Peyer's patch (tissue), 4 donors: ENCODE results near the gene STARD6. TPM values are rescaled to one million over a fixed set of nuclear protein-coding genes. Genes with fewer than 3 reads are reported as not detected.

Experiments
- DNase-seq, 3 donors: peaks; one replicate each; pipeline ENCODE4 v3.0.0-alpha.2; 2017 to 2019
- H3K27ac ChIP-seq, 4 donors: fragments of 200-600 bp; sonication (generic); one replicate each; pipeline ENCODE4 v1.5.1; 2016 to 2019
- H3K27me3 ChIP-seq, 2 donors: fragments of 200-600 bp; sonication (generic); one replicate each; pipeline ENCODE4 v1.5.1; 2019
- H3K36me3 ChIP-seq, 3 donors: fragments of 200-600 bp; sonication (generic); one replicate each; pipeline ENCODE4 v1.5.1; 2016 to 2019
- H3K4me1 ChIP-seq, 4 donors: fragments of 200-600 bp; sonication (generic); one replicate each; pipeline ENCODE4 v1.5.1; 2016 to 2019
- H3K4me3 ChIP-seq, 4 donors: fragments of 200-600 bp; sonication (generic); 1 replicate in 3 of 4; 2 replicates in 1 of 4; pipeline ENCODE4 v1.5.1; 2016 to 2019; ENCODE audit warnings: mild to moderate bottlenecking in 1 of 4
- H3K9me3 ChIP-seq, 4 donors: fragments of 200-600 bp; sonication (generic); one replicate each; pipeline ENCODE4 v1.5.1; 2016 to 2019; ENCODE audit warnings: mild to moderate bottlenecking in 1 of 4
- CTCF ChIP-seq, 6 experiments: fragments of 450-650 bp in 4 of 6; fragments of 200-600 bp in 2 of 6; sonication (generic) in 1 of 6; IDR thresholded peaks; one replicate each; pipeline ENCODE4 v1.5.1; 2017 to 2019; ENCODE audit warnings: antibody characterized with exemption in 6 of 6, mild to moderate bottlenecking in 3 of 6, moderate library complexity in 1 of 6
- POLR2A ChIP-seq, 2 donors: fragments of 450-650 bp; IDR thresholded peaks; one replicate each; pipeline ENCODE4 v1.5.1; 2017; ENCODE audit warnings: antibody characterized with exemption in 2 of 2, mild to moderate bottlenecking in 2 of 2, moderate library complexity in 2 of 2
- total RNA-seq, 4 donors: library from RNA; depleted of rRNA; stranded (reverse); fragments of >200 nt; gene quantifications; one replicate each; pipeline ENCODE4 v1.1.0, GENCODE V29; 2016

The STARD6 gene
- total RNA-seq, 4 donors from 2014 or later = not detected

- no peaks in the 10 kb centered on the region for H3K27me3 ChIP-seq
- no peaks in the 10 kb centered on the region for H3K4me1 ChIP-seq
- H3K4me3 ChIP-seq = no peak overlapping the region
- DNase-seq = no peak
- no peak overlapping the region for H3K27ac ChIP-seq
- no peaks in the 10 kb centered on the region for H3K36me3 ChIP-seq
- no peaks in the 10 kb centered on the region for H3K9me3 ChIP-seq
- TF ChIP-seq POLR2A (IDR thresholded peaks at IDR 0.05) (no peak), CTCF (IDR thresholded peaks at IDR 0.05) (no peak)
Observed at GRCh38 chr18:54330768-54331548, 26.7 kb downstream of the STARD6 start.

- no peaks in the 10 kb centered on the region for H3K36me3 ChIP-seq
- H3K27me3 ChIP-seq = no peaks in the 10 kb centered on the region
- no peak for DNase-seq
- TF ChIP-seq CTCF (IDR thresholded peaks at IDR 0.05) = no peak
- no peak for TF ChIP-seq POLR2A (IDR thresholded peaks at IDR 0.05)
- H3K4me3 ChIP-seq = no peak overlapping the region
- no peak overlapping the region for H3K27ac ChIP-seq
- no peaks in the 10 kb centered on the region for H3K4me1 ChIP-seq
- no peaks in the 10 kb centered on the region for H3K9me3 ChIP-seq
Observed at GRCh38 chr18:54329787-54330186, 27.9 kb downstream of the STARD6 start.

GRCh38 chr18:54327818-54328217 lies 29.8 kb downstream of the STARD6 start:
- no peaks in the 10 kb centered on the region for H3K9me3 ChIP-seq
- no peaks in the 10 kb centered on the region for H3K4me1 ChIP-seq
- H3K27me3 ChIP-seq = no peaks in the 10 kb centered on the region
- H3K36me3 ChIP-seq = no peaks in the 10 kb centered on the region
- no peak overlapping the region for H3K4me3 ChIP-seq
- TF ChIP-seq POLR2A (IDR thresholded peaks at IDR 0.05) (no peak), CTCF (IDR thresholded peaks at IDR 0.05) (no peak)
- DNase-seq = no peak
- no peak overlapping the region for H3K27ac ChIP-seq

GRCh38 chr18:54323970-54324369 lies 33.7 kb downstream of the STARD6 start:
- Histone ChIP-seq H3K36me3 (no peaks in the 10 kb centered on the region), H3K27me3 (no peaks in the 10 kb centered on the region), H3K27ac (no peak overlapping the region), H3K9me3 (no peaks in the 10 kb centered on the region), H3K4me1 (no peaks in the 10 kb centered on the region), H3K4me3 (no peak overlapping the region)
- no peak for DNase-seq
- TF ChIP-seq POLR2A (IDR thresholded peaks at IDR 0.05) (no peak), CTCF (IDR thresholded peaks at IDR 0.05) (no peak)

GRCh38 chr18:54323561-54323960 lies 34.1 kb downstream of the STARD6 start:
- H3K36me3 ChIP-seq = no peaks in the 10 kb centered on the region
- DNase-seq = no peak
- no peaks in the 10 kb centered on the region for H3K4me1 ChIP-seq

More at GRCh38 chr18:54323561-54323960, 34.1 kb downstream of the STARD6 start:
- H3K27ac ChIP-seq = no peak overlapping the region
- TF ChIP-seq CTCF (IDR thresholded peaks at IDR 0.05) (no peak), POLR2A (IDR thresholded peaks at IDR 0.05) (no peak)
- H3K4me3 ChIP-seq = no peak overlapping the region
- no peaks in the 10 kb centered on the region for H3K9me3 ChIP-seq
- no peaks in the 10 kb centered on the region for H3K27me3 ChIP-seq
